Neuronal stem cell (in vitro differentiated cells): Measurements from ENCODE around the gene VGLL4.

Experiments used
- DNase-seq: peaks from one replicate; pipeline ENCODE4 v3.0.0-alpha.2; 2013; ENCODE audit warnings: low spot score
- H2AFZ ChIP-seq: one replicate; pipeline ENCODE4 v1.6.1; 2013; ENCODE audit warnings: mild to moderate bottlenecking, low read length, inconsistent platforms
- H2AK5ac ChIP-seq: 2 replicates; pipeline ENCODE4 v1.6.1; 2013; ENCODE audit warnings: low read depth, mild to moderate bottlenecking, inconsistent platforms, low read length, moderate library complexity, mixed read lengths
- H2BK120ac ChIP-seq: 2 replicates; pipeline ENCODE4 v1.6.1; 2013; ENCODE audit warnings: low read depth, mild to moderate bottlenecking, inconsistent platforms, low read length, moderate library complexity, mixed read lengths
- H2BK12ac ChIP-seq: one replicate; pipeline ENCODE4 v1.6.1; 2013; ENCODE audit warnings: low read length, inconsistent platforms
- H2BK15ac ChIP-seq: 2 replicates; pipeline ENCODE4 v1.6.1; 2013; ENCODE audit warnings: mild to moderate bottlenecking, low read length, inconsistent platforms, mixed read lengths
- H2BK5ac ChIP-seq: one replicate; pipeline ENCODE4 v1.6.1; 2013; ENCODE audit warnings: inconsistent platforms, mild to moderate bottlenecking, low read length, moderate library complexity
- H3K14ac ChIP-seq: one replicate; pipeline ENCODE4 v1.6.1; 2013; ENCODE audit warnings: low read length, inconsistent platforms
- H3K18ac ChIP-seq: 2 replicates; pipeline ENCODE4 v1.6.1; 2013; ENCODE audit warnings: low read length, inconsistent platforms
- H3K23ac ChIP-seq: 2 replicates; pipeline ENCODE4 v1.6.1; 2013; ENCODE audit warnings: low read depth, mild to moderate bottlenecking, mixed read lengths, low read length, inconsistent platforms; ENCODE audit not compliant: poor library complexity
- H3K27ac ChIP-seq: replicated peaks from 3 replicates; pipeline ENCODE4 v1.5.1; 2013; ENCODE audit warnings: low read length, inconsistent platforms
- H3K27me3 ChIP-seq, 3 experiments: 2 replicates each; pipeline ENCODE4 v1.6.1; 2013; ENCODE audit warnings: low read length in 3 of 3, mild to moderate bottlenecking in 2 of 3, inconsistent platforms in 1 of 3, low read depth in 1 of 3, mixed read lengths in 1 of 3, moderate library complexity in 1 of 3; ENCODE audit not compliant: control insufficient read depth in 3 of 3, insufficient read depth in 3 of 3
- H3K36me3 ChIP-seq, 2 donors: replicated peaks in 1 of 2; 2 replicates each; pipeline ENCODE4 v1.6.1; 2013; ENCODE audit warnings: low read length in 2 of 2; ENCODE audit not compliant: control insufficient read depth in 2 of 2, insufficient read depth in 2 of 2
- H3K4ac ChIP-seq: 2 replicates; pipeline ENCODE4 v1.6.1; 2013; ENCODE audit warnings: inconsistent platforms, mild to moderate bottlenecking, low read length, moderate library complexity
- H3K4me1 ChIP-seq, 2 donors: 1 replicate in 1 of 2; 2 replicates in 1 of 2; pipeline ENCODE4 v1.6.1; 2013; ENCODE audit warnings: low read length in 2 of 2, low read depth in 1 of 2; ENCODE audit not compliant: control insufficient read depth in 2 of 2, insufficient read depth in 1 of 2
- H3K4me2 ChIP-seq: one replicate; pipeline ENCODE4 v1.6.1; 2013; ENCODE audit warnings: mild to moderate bottlenecking, low read length, inconsistent platforms; ENCODE audit not compliant: insufficient read depth, poor library complexity, severe bottlenecking
- H3K4me3 ChIP-seq, 2 donors: 2 replicates each; pipeline ENCODE4 v1.5.1; 2013; ENCODE audit warnings: low read length in 2 of 2, mild to moderate bottlenecking in 2 of 2, inconsistent platforms in 1 of 2, moderate library complexity in 1 of 2
- H3K79me1 ChIP-seq: one replicate; pipeline ENCODE4 v1.6.1; 2013; ENCODE audit warnings: low read depth, mild to moderate bottlenecking, inconsistent platforms, low read length, moderate library complexity
- H3K9ac ChIP-seq: one replicate; pipeline ENCODE4 v1.6.1; 2013; ENCODE audit warnings: mild to moderate bottlenecking, low read depth, low read length, inconsistent platforms; ENCODE audit not compliant: poor library complexity
- H3K9me3 ChIP-seq, 2 donors: replicated peaks in 1 of 2; 2 replicates each; pipeline versions ENCODE3 to v1.6.1; 2013; ENCODE audit warnings: low read length in 2 of 2, mild to moderate bottlenecking in 2 of 2, inconsistent platforms in 1 of 2, low read depth in 1 of 2, mixed read lengths in 1 of 2, moderate library complexity in 1 of 2; ENCODE audit not compliant: control insufficient read depth in 2 of 2, insufficient read depth in 1 of 2
- H4K8ac ChIP-seq: one replicate; pipeline ENCODE4 v1.6.1; 2013; ENCODE audit warnings: low read depth, mild to moderate bottlenecking, inconsistent platforms, low read length, moderate library complexity
- H4K91ac ChIP-seq: one replicate; pipeline ENCODE4 v1.6.1; 2013; ENCODE audit warnings: low read length, low read depth, mild to moderate bottlenecking, inconsistent platforms; ENCODE audit not compliant: poor library complexity
- WGBS, 2 donors: extraction: QIAGEN DNeasy Blood & Tissue Kit; methylation state at CpG; one replicate each; pipeline ENCODE4 v1.1.7; 2013; ENCODE audit warnings: missing lambda C conversion rate in 2 of 2, mixed read lengths in 1 of 2; ENCODE audit not compliant: insufficient read length in 2 of 2, insufficient replicate concordance in 1 of 2; ENCODE audit errors: extremely low coverage in 2 of 2; 5-methylcytosine and 5-hydroxymethylcytosine counted together

Gene VGLL4

GRCh38 chr3:11613319-11613718 is 30.4 kb downstream of the VGLL4 start:
- Histone ChIP-seq H3K4ac (no peak overlapping the region), H3K9ac (no peak overlapping the region), H2AK5ac (no peak overlapping the region), H3K9me3 (no peaks in the 10 kb centered on the region), H3K27ac (no peak overlapping the region), H2BK120ac (no peak overlapping the region), H3K79me1 (peaks cover 13% of the 10 kb centered on the region), H3K23ac (no peak overlapping the region), H4K91ac (no peak overlapping the region), H3K4me2 (no peak overlapping the region), H2BK12ac (no peak overlapping the region), H3K27me3 (no peaks in the 10 kb centered on the region), H2BK15ac (no peak overlapping the region), H3K14ac (no peak overlapping the region), H3K18ac (no peak overlapping the region), H2BK5ac (no peak overlapping the region), H3K36me3 (peaks cover 0 to 47% of the 10 kb centered on the region in 2 donors), H3K4me1 (peaks cover 14 to 39% of the 10 kb centered on the region in 2 donors), H4K8ac (no peak overlapping the region), H2AFZ (no peak overlapping the region), H3K4me3 (no peak overlapping the region)
- DNase-seq: no peak
- WGBS, 2 donors: no CpG with 5 or more reads among the region's 8 CpGs

DNA sequence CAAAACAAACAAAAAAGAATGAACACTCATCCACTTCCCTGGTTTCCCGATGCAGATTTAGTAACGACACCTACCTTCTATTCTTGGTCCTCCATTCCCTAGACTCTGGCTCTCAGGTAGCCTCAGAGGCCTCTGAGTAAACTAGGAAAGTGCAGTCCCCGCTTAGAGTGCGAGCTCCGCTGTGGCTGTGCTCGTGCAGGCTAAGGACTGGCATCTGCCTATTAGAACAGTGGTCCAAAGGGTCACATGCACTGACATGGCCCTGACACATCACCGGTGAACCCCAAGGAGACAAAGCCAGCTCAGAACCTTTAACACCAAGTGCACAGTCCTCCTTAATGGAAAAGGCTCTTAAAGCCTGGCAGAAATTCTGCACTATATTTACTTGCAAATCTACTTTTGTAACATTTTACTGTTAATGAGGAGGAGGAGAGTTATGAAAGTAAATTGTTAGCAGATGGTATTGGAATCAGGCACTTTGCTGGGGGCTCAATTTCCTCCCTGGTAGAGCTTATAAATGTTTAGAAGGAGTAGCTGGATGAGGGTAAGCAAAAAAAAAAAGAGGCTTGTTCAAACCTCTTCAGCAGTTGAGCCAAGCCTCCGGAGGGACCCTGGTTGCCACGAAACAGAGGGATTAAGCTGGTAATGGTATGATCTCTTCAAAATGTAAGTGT is 31.1 kb downstream of the VGLL4 start:
- no CpG with 5 or more reads among the region's 9 CpGs for WGBS, 2 donors
- H2BK12ac ChIP-seq: no peak overlapping the region
- peaks cover 13% of the 10 kb centered on the region for H3K79me1 ChIP-seq
- no peak overlapping the region for H2BK5ac ChIP-seq
- no peak overlapping the region for H3K18ac ChIP-seq
- no peak overlapping the region for H2AFZ ChIP-seq
- H3K27ac ChIP-seq: no peak overlapping the region
- H4K91ac ChIP-seq: no peak overlapping the region
- no peak overlapping the region for H3K4me3 ChIP-seq
- no peak overlapping the region for H2BK15ac ChIP-seq
- H4K8ac ChIP-seq: no peak overlapping the region
- no peak overlapping the region for H3K14ac ChIP-seq
- no peaks in the 10 kb centered on the region for H3K27me3 ChIP-seq
- H3K4ac ChIP-seq: no peak overlapping the region
- H3K36me3 ChIP-seq: peaks cover 0 to 46% of the 10 kb centered on the region in 2 donors
- H3K23ac ChIP-seq: no peak overlapping the region
- H3K9me3 ChIP-seq: no peaks in the 10 kb centered on the region
- DNase-seq: no peak
- no peak overlapping the region for H3K4me2 ChIP-seq
- H3K4me1 ChIP-seq: peaks cover 17 to 41% of the 10 kb centered on the region in 2 donors
- H3K9ac ChIP-seq: no peak overlapping the region
- H2AK5ac ChIP-seq: no peak overlapping the region
- no peak overlapping the region for H2BK120ac ChIP-seq

- peaks cover 17 to 35% of the 10 kb centered on the region in 2 donors for H3K4me1 ChIP-seq
- H2AK5ac ChIP-seq: no peak overlapping the region
- peaks cover 0 to under 1% of the 10 kb centered on the region in 2 donors for H3K9me3 ChIP-seq
- H2AFZ ChIP-seq: no peak overlapping the region
- H3K18ac ChIP-seq: no peak overlapping the region
- H2BK120ac ChIP-seq: no peak overlapping the region
- peaks cover 10% of the 10 kb centered on the region for H3K79me1 ChIP-seq
- H3K27me3 ChIP-seq: no peaks in the 10 kb centered on the region
- no peak for DNase-seq
- H3K27ac ChIP-seq: no peak overlapping the region
- H3K4me3 ChIP-seq: peak overlapping the region in 1 of 2 donors; percentile 30
- H4K8ac ChIP-seq: no peak overlapping the region
- H3K4ac ChIP-seq: no peak overlapping the region
- H2BK15ac ChIP-seq: no peak overlapping the region
- H4K91ac ChIP-seq: no peak overlapping the region
- H3K4me2 ChIP-seq: no peak overlapping the region
- H3K14ac ChIP-seq: no peak overlapping the region
- no peak overlapping the region for H2BK12ac ChIP-seq
- H2BK5ac ChIP-seq: no peak overlapping the region
- peak overlapping the region; percentile 9 for H3K9ac ChIP-seq
- WGBS, 2 donors: no CpG with 5 or more reads among the region's 9 CpGs
- H3K23ac ChIP-seq: no peak overlapping the region
- H3K36me3 ChIP-seq: peaks cover 0 to 47% of the 10 kb centered on the region in 2 donors
Observed at GRCh38 chr3:11611341-11611799, 32.3 kb downstream of the VGLL4 start.

DNA sequence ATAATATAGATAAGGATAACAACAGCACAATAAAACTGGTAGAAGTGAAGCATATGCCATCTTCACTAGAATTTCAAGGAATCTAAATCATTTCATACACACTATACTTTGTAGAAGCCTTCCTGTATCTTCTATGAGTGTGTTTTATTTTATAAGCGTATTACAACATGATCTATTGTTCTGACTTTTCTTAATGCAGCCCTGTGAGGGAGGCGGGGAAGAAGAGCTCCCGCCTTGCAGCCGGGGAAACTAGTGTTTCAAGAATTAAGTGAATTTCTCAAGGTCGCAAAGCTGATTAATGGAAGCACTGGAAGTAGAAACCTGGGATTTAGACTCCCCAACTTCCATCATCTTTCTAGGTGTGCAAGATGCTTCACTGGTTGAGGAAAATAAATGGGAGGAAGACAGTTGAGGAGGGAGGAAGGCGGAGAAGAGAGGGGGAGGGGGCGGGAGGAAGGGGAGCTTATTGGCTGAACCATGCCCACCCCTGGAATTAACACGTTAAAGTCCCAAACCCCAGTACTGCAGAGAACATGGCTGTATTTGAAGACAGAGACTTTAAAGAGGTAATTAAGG is 32.9 kb downstream of the VGLL4 start:
- no peak overlapping the region for H4K8ac ChIP-seq
- H3K27ac ChIP-seq: no peak overlapping the region
- H3K79me1 ChIP-seq: peaks cover 10% of the 10 kb centered on the region
- DNase-seq: no peak
- peaks cover 0 to 49% of the 10 kb centered on the region in 2 donors for H3K36me3 ChIP-seq
- H2BK5ac ChIP-seq: no peak overlapping the region
- no peak overlapping the region for H3K18ac ChIP-seq
- no peak overlapping the region for H3K14ac ChIP-seq
- H2BK15ac ChIP-seq: no peak overlapping the region
- H3K23ac ChIP-seq: no peak overlapping the region
- no peaks in the 10 kb centered on the region for H3K27me3 ChIP-seq
- no peak overlapping the region for H2BK120ac ChIP-seq
- no peak overlapping the region for H2AFZ ChIP-seq
- peaks cover 0 to 3% of the 10 kb centered on the region in 2 donors for H3K9me3 ChIP-seq
- no peak overlapping the region for H4K91ac ChIP-seq
- no peak overlapping the region for H2AK5ac ChIP-seq
- H3K4me1 ChIP-seq: peaks cover 17 to 31% of the 10 kb centered on the region in 2 donors
- H3K4me2 ChIP-seq: peak overlapping the region; percentile 2
- H2BK12ac ChIP-seq: no peak overlapping the region
- no peak overlapping the region for H3K9ac ChIP-seq
- no peak overlapping the region for H3K4me3 ChIP-seq
- WGBS, 2 donors: no CpG with 5 or more reads among the region's 8 CpGs
- no peak overlapping the region for H3K4ac ChIP-seq
